ENCODE measurements around the gene COL12A1.

GRCh38 chr6:75049308-75049707 lies 156.5 kb downstream of the COL12A1 start:
- TF ChIP-seq POLR2A (IDR thresholded peaks at IDR 0.05; ENCODE audit: low read depth, low read length) = no peak
- TF ChIP-seq POLR2AphosphoS5 (IDR thresholded peaks at IDR 0.05; ENCODE audit: low read depth, low read length) = no peak

Measured in GM12892 (cell line).